Esophagus squamous epithelium (tissue), 5 donors: ENCODE results near the gene MKNK1. TPM values are rescaled to one million over a fixed set of nuclear protein-coding genes. Genes with fewer than 3 reads are reported as not detected.

ENCODE experiments used
- DNase-seq: peaks from one replicate; lab custom pipeline; 2025; lab: John Stamatoyannopoulos, UW
- H3K27ac ChIP-seq, 4 donors: fragments of 200-600 bp; sonication (generic); one replicate each; pipeline ENCODE4 v1.5.1; 2016 to 2019; ENCODE audit warnings: mild to moderate bottlenecking in 1 of 4
- H3K27me3 ChIP-seq, 4 donors: fragments of 200-600 bp; sonication (generic); 1 replicate in 3 of 4; 2 replicates in 1 of 4; pipeline versions ENCODE4 v1.5.1 to v1.6.0; 2017 to 2021; ENCODE audit warnings: antibody characterized with exemption in 1 of 4
- H3K36me3 ChIP-seq, 3 donors: fragments of 200-600 bp; sonication (generic); one replicate each; pipeline ENCODE4 v1.5.1; 2016 to 2019
- H3K4me1 ChIP-seq, 3 donors: fragments of 200-600 bp; sonication (generic); one replicate each; pipeline ENCODE4 v1.5.1; 2017 to 2019
- H3K4me3 ChIP-seq, 4 donors: fragments of 200-600 bp; sonication (generic); 1 replicate in 3 of 4; 2 replicates in 1 of 4; pipeline ENCODE4 v1.5.1; 2016 to 2019; ENCODE audit warnings: mild to moderate bottlenecking in 2 of 4, moderate library complexity in 1 of 4
- H3K9me3 ChIP-seq, 3 donors: fragments of 200-600 bp; sonication (generic); one replicate each; pipeline ENCODE4 v1.5.1; 2016 to 2019
- POLR2A ChIP-seq, 4 donors: fragments of 450-650 bp; IDR thresholded peaks; one replicate each; pipeline ENCODE4 v1.6.1; 2017; ENCODE audit warnings: antibody characterized with exemption in 4 of 4, mild to moderate bottlenecking in 4 of 4, moderate library complexity in 3 of 4
- WGBS, 2 donors: methylation state at CpG; one replicate each; pipeline ENCODE4 v1.1.5; 2018; 5-methylcytosine and 5-hydroxymethylcytosine counted together
- intact Hi-C: fragments of 100-400 bp; cut with DNase I; formaldehyde crosslinking; loops from one replicate; pipeline ENCODE4 v1.15.0; 2022
- total RNA-seq, 4 donors: library from RNA; depleted of rRNA; stranded (reverse); fragments of >200 nt; gene quantifications; one replicate each; pipeline ENCODE4 v1.1.0, GENCODE V29; 2016
- TF ChIP-seq, protein P1 (sequence below), 6 experiments: fragments of 450-650 bp in 4 of 6; fragments of 200-600 bp in 2 of 6; sonication (generic) in 2 of 6; IDR thresholded peaks; one replicate each; pipeline ENCODE4 v1.5.1; 2016 to 2019; ENCODE audit warnings: antibody characterized with exemption in 6 of 6, mild to moderate bottlenecking in 4 of 6, moderate library complexity in 4 of 6
- donor health status: DM: yes; HTN: yes; CAD: no.

MKNK1 gene
- total RNA-seq, 4 donors from 2014 or later = 18.2 to 33.7 (median 33.6) TPM

GRCh38 chr1:46551597-46552095 is 52.4 kb downstream of the MKNK1 start, which contains the start of gene KNCN:
Gene KNCN, minus strand, starts transcription at chr1:46551647. Its CDS starts 432 bp downstream, at chr1:46551215.
- TF ChIP-seq POLR2A (IDR thresholded peaks at IDR 0.05) = no peak
- TF ChIP-seq, protein P1, sequence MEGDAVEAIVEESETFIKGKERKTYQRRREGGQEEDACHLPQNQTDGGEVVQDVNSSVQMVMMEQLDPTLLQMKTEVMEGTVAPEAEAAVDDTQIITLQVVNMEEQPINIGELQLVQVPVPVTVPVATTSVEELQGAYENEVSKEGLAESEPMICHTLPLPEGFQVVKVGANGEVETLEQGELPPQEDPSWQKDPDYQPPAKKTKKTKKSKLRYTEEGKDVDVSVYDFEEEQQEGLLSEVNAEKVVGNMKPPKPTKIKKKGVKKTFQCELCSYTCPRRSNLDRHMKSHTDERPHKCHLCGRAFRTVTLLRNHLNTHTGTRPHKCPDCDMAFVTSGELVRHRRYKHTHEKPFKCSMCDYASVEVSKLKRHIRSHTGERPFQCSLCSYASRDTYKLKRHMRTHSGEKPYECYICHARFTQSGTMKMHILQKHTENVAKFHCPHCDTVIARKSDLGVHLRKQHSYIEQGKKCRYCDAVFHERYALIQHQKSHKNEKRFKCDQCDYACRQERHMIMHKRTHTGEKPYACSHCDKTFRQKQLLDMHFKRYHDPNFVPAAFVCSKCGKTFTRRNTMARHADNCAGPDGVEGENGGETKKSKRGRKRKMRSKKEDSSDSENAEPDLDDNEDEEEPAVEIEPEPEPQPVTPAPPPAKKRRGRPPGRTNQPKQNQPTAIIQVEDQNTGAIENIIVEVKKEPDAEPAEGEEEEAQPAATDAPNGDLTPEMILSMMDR (IDR thresholded peaks at IDR 0.05) = no peak
- Histone ChIP-seq H3K4me3 (no peak within 1 kb of the TSS), H3K4me1 (peaks cover 0 to 19% (median 0%) of the 10 kb centered on the region in 3 donors), H3K27ac (no peak within 1 kb of the TSS), H3K27me3 (peaks cover 0 to 42% (median 0%) of the 10 kb centered on the region in 4 donors), H3K36me3 (no peaks in the 10 kb centered on the region), H3K9me3 (no peaks in the 10 kb centered on the region)
- intact Hi-C loops = no loop called here
- 74% methylated on average over 5 of the region's 6 CpGs; no CpG with 5 or more reads in 1 of the 2 donors for WGBS, 2 donors
- DNase-seq = no peak

DNA sequence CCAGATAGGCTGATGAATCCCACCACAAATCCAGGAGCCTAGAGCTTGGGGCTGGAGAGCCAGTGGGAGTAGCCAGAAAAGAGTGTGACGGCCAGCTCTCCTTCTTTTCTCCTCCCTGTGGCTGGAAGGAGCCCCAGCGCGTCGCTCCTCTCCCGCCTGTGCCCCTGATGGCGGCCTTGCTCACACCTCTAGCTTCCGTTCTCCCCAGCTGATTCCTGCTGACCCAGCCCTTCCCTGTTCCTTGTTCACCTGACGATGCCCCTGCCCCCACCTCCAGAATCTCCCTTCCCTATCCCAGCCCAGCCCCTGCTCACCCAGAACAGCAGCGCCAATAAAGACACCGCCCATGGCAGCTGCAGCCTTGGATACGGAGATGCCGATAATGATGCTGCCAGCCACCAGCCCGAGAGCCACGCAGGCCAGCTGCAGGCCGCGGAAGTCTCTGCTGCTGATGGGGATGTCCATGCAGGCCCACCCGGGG is 53.3 kb downstream of the MKNK1 start:
- intact Hi-C loops = no loop called here
- no peaks in the 10 kb centered on the region for H3K36me3 ChIP-seq
- WGBS, 2 donors = 64 to 77% methylated on average over 8 to 14 of the region's 17 CpGs

DNA sequence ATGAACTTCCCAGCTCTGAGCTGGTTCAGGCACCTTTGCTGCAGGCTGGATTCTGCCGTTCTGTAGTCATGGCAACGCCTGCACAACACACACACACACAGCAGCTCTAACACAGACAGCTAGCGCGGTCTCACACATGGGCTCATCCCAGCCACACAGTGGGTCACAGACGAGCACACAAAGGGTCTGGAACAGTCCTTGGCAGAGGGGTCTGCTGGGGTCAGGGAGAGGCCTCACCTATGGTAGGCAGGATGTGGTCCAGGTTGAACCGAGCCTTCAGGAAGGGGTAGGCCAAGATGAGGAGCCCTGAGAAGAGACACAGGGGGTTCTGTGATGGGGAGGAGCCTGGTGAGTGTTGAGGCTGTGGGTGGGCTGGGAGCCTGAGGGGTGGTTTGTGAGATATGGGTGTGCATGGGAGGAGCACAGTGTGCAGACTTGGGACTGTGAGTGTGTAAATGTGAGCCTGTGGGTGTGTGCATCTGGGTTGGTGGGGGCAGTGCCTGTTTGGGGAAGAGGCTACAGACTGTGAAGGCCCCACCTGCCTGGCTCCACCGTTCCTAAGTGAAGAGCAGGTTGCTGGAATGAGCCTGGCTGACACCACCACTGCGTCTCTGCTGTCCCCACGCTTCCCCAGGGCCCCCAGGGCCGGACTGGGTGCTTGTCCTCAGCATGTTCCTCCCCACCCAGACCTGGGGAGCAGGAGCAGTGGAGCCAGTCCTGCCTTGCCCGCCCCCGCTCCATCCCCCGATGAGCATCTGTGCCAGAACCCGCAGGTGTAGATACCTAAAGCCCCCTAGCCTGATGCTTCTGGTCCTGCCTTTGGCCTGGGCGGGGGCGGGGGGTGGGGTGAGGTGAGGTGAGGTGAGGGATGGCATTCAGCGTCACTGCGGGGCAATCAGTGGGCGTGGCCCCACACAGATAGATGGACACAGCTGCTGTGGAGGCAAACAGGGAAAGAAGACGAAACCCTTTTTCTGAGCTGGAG is 54.1 kb downstream of the MKNK1 start:
- no peak for DNase-seq
- Histone ChIP-seq H3K4me1 (peaks cover 0 to 17% (median 0%) of the 10 kb centered on the region in 3 donors), H3K4me3 (no peak overlapping the region), H3K9me3 (no peaks in the 10 kb centered on the region), H3K27me3 (peaks cover 0 to 59% (median 0%) of the 10 kb centered on the region in 4 donors), H3K27ac (no peak overlapping the region), H3K36me3 (no peaks in the 10 kb centered on the region)
- TF ChIP-seq, protein P1 (IDR thresholded peaks at IDR 0.05) = no peak
- TF ChIP-seq POLR2A (IDR thresholded peaks at IDR 0.05) = no peak
- intact Hi-C loops = no loop called here
- WGBS, 2 donors = 4 to 43% methylated on average over 4 to 5 of the region's 20 CpGs

More for the DNA sequence above, 53.3 kb downstream of the MKNK1 start:
- Histone ChIP-seq H3K9me3 (no peaks in the 10 kb centered on the region), H3K4me3 (no peak overlapping the region), H3K27me3 (peaks cover 0 to 51% (median 0%) of the 10 kb centered on the region in 4 donors), H3K27ac (no peak overlapping the region), H3K4me1 (peaks cover 0 to 17% (median 0%) of the 10 kb centered on the region in 3 donors)
- DNase-seq = no peak
- TF ChIP-seq, protein P1 (IDR thresholded peaks at IDR 0.05) = no peak
- no peak for TF ChIP-seq POLR2A (IDR thresholded peaks at IDR 0.05)

- Histone ChIP-seq H3K9me3 (no peaks in the 10 kb centered on the region), H3K36me3 (no peaks in the 10 kb centered on the region), H3K27ac (no peak overlapping the region), H3K4me1 (peaks cover 0 to 25% (median 4%) of the 10 kb centered on the region in 3 donors), H3K4me3 (peak overlapping the region in 1 of 4 donors; percentile 32), H3K27me3 (peaks cover 7 to 78% (median 8%) of the 10 kb centered on the region in 4 donors)
- intact Hi-C loops = no loop called here
- WGBS, 2 donors = 36 to 83% methylated on average over 5 to 7 of the region's 22 CpGs
- DNase-seq = no peak
- no peak for TF ChIP-seq POLR2A (IDR thresholded peaks at IDR 0.05)
- TF ChIP-seq, protein P1 (IDR thresholded peaks at IDR 0.05) = peak in 4 of 6 experiments; percentile 28 to 54 (median 38)
These were observed 56.3 kb downstream of the MKNK1 start for GRCh38 chr1:46547481-46548383.
